ENCODE data around the gene CFAP47.

CFAP47 gene

GRCh38 chrX:36241397-36241796, 321.9 kb downstream of the CFAP47 start:
- no peak for DNase-seq (ENCODE audit: low spot score)

GRCh38 chrX:36266155-36266554, 346.6 kb downstream of the CFAP47 start:
- DNase-seq (ENCODE audit: low spot score): no peak

- DNase-seq (ENCODE audit: low spot score): no peak
These were observed 390.6 kb downstream of the CFAP47 start for GRCh38 chrX:36310136-36310535.

GRCh38 chrX:36314303-36314702, 394.8 kb downstream of the CFAP47 start:
- DNase-seq (ENCODE audit: low spot score): no peak

GRCh38 chrX:36334572-36334971, 415.0 kb downstream of the CFAP47 start:
- no peak for DNase-seq (ENCODE audit: low spot score)

- no peak for DNase-seq (ENCODE audit: low spot score)
These were observed 417.2 kb downstream of the CFAP47 start for GRCh38 chrX:36336751-36337150.

GRCh38 chrX:36344301-36344700, 424.8 kb downstream of the CFAP47 start:
- no peak for DNase-seq (ENCODE audit: low spot score)

GRCh38 chrX:36348509-36348908, 429.0 kb downstream of the CFAP47 start:
- no peak for DNase-seq (ENCODE audit: low spot score)

GRCh38 chrX:36357855-36358254, 438.3 kb downstream of the CFAP47 start:
- no peak for DNase-seq (ENCODE audit: low spot score)

- no peak for DNase-seq (ENCODE audit: low spot score)
These were observed 444.7 kb downstream of the CFAP47 start for GRCh38 chrX:36364262-36364661.

GRCh38 chrX:36383495-36383894, 464.0 kb downstream of the CFAP47 start:
- DNase-seq (ENCODE audit: low spot score): no peak

- no peak for DNase-seq (ENCODE audit: low spot score)
These were observed 469.4 kb downstream of the CFAP47 start for GRCh38 chrX:36388901-36389300.

GRCh38 chrX:36401774-36402173, 482.2 kb downstream of the CFAP47 start:
- no peak for DNase-seq (ENCODE audit: low spot score)

- DNase-seq (ENCODE audit: low spot score): no peak
These were observed 488.3 kb downstream of the CFAP47 start for GRCh38 chrX:36407836-36408235.

- no peak for DNase-seq (ENCODE audit: low spot score)
These were observed 494.5 kb downstream of the CFAP47 start for GRCh38 chrX:36414056-36414455.

- no peak for DNase-seq (ENCODE audit: low spot score)
These were observed 502.8 kb downstream of the CFAP47 start for GRCh38 chrX:36422368-36422767.

- DNase-seq (ENCODE audit: low spot score): no peak
These were observed 512.3 kb downstream of the CFAP47 start for GRCh38 chrX:36431819-36432218.

GRCh38 chrX:36434522-36434921, 515.0 kb downstream of the CFAP47 start:
- no peak for DNase-seq (ENCODE audit: low spot score)

Measured in D341Med (cell line).